Measurements from ENCODE around the gene INPP4B.
"Not testable (repeated sequence)": the region's sequence is repeated elsewhere in the genome, so short reads cannot be mapped to it uniquely, and the experiment has no call there.

INPP4B gene

GRCh38 chr4:142683503-142683902, 162.6 kb downstream of the INPP4B start:
- no peak for DNase-seq (ENCODE audit: low read depth)

GRCh38 chr4:142671516-142671915, 174.6 kb downstream of the INPP4B start:
- no peak for DNase-seq (ENCODE audit: low read depth)

- DNase-seq (ENCODE audit: low read depth), result no peak
Observed at GRCh38 chr4:142663828-142664227, 182.3 kb downstream of the INPP4B start.

GRCh38 chr4:142660728-142661127, 185.4 kb downstream of the INPP4B start:
- no peak for DNase-seq (ENCODE audit: low read depth)

- DNase-seq (ENCODE audit: low read depth), result no peak
Observed at GRCh38 chr4:142656178-142656577, 189.9 kb downstream of the INPP4B start.

- no peak for DNase-seq (ENCODE audit: low read depth)
Observed at GRCh38 chr4:142648378-142648777, 197.7 kb downstream of the INPP4B start.

GRCh38 chr4:142645475-142646108, 200.5 kb downstream of the INPP4B start:
- DNase-seq (ENCODE audit: low read depth), result no peak

- not testable (repeated sequence) for DNase-seq (ENCODE audit: low read depth)
Observed at GRCh38 chr4:142644628-142645027, 201.5 kb downstream of the INPP4B start.

- no peak for DNase-seq (ENCODE audit: low read depth)
Observed at GRCh38 chr4:142637614-142638013, 208.5 kb downstream of the INPP4B start.

GRCh38 chr4:142631836-142632235, 214.3 kb downstream of the INPP4B start:
- DNase-seq (ENCODE audit: low read depth), result no peak

- DNase-seq (ENCODE audit: low read depth), result no peak
Observed at GRCh38 chr4:142615324-142615665, 230.8 kb downstream of the INPP4B start.

GRCh38 chr4:142614621-142615323, 231.3 kb downstream of the INPP4B start:
- DNase-seq (ENCODE audit: low read depth), result no peak

- no peak for DNase-seq (ENCODE audit: low read depth)
Observed at GRCh38 chr4:142607976-142608375, 238.1 kb downstream of the INPP4B start.

GRCh38 chr4:142600952-142601351, 245.1 kb downstream of the INPP4B start:
- no peak for DNase-seq (ENCODE audit: low read depth)

GRCh38 chr4:142598132-142598531, 248.0 kb downstream of the INPP4B start:
- DNase-seq (ENCODE audit: low read depth), result no peak

- DNase-seq (ENCODE audit: low read depth), result no peak
Observed at GRCh38 chr4:142596595-142596994, 249.5 kb downstream of the INPP4B start.

GRCh38 chr4:142596121-142596520, 250.0 kb downstream of the INPP4B start:
- no peak for DNase-seq (ENCODE audit: low read depth)

GRCh38 chr4:142595222-142595871, 250.8 kb downstream of the INPP4B start:
- DNase-seq (ENCODE audit: low read depth), result no peak

- DNase-seq (ENCODE audit: low read depth), result no peak
Observed at GRCh38 chr4:142585411-142585810, 260.7 kb downstream of the INPP4B start.

GRCh38 chr4:142583708-142584107, 262.4 kb downstream of the INPP4B start:
- no peak for DNase-seq (ENCODE audit: low read depth)

- no peak for DNase-seq (ENCODE audit: low read depth)
Observed at GRCh38 chr4:142582340-142582739, 263.8 kb downstream of the INPP4B start.

- no peak for DNase-seq (ENCODE audit: low read depth)
Observed at GRCh38 chr4:142581881-142582280, 264.2 kb downstream of the INPP4B start.

GRCh38 chr4:142579443-142579842, 266.7 kb downstream of the INPP4B start:
- no peak for DNase-seq (ENCODE audit: low read depth)

Data from activated T-helper 1 cell treated with Interleukin-2 at 50 U/mL for 16 hours (primary cell).